Right cardiac atrium (tissue), 5 donors: ENCODE results near the gene VOPP1. TPM values are rescaled to one million over a fixed set of nuclear protein-coding genes. Genes with fewer than 3 reads are reported as not detected.

Source experiments
- ATAC-seq, 2 donors: fragments of 200-7000 bp; cut with Tn5 transposase; one replicate each; pipeline versions ENCODE4 v1.8.0 to v1.9.1; 2020; ENCODE audit warnings: moderate library complexity in 2 of 2, mild to moderate bottlenecking in 1 of 2
- DNase-seq, 3 donors: peaks; one replicate each; pipeline ENCODE4 v3.0.0-alpha.2; 2020
- H3K27ac ChIP-seq: one replicate; pipeline ENCODE4 v1.5.1; 2013; ENCODE audit warnings: mild to moderate bottlenecking, low read length, control low read depth, moderate library complexity
- H3K27me3 ChIP-seq: one replicate; pipeline ENCODE4 v1.6.1; 2013; ENCODE audit not compliant: control insufficient read depth, insufficient read depth
- H3K4me1 ChIP-seq: one replicate; pipeline ENCODE4 v1.6.1; 2013; ENCODE audit warnings: low read length; ENCODE audit not compliant: control insufficient read depth, insufficient read depth
- H3K4me3 ChIP-seq: one replicate; pipeline ENCODE4 v1.5.1; 2013; ENCODE audit warnings: low read length, control low read depth
- H3K9me3 ChIP-seq: one replicate; pipeline ENCODE4 v1.6.1; 2013; ENCODE audit warnings: low read length; ENCODE audit not compliant: control insufficient read depth
- WGBS: extraction: QIAGEN DNeasy Blood & Tissue Kit; methylation state at CpG from one replicate; pipeline ENCODE4 v1.1.7; 2013; 5-methylcytosine and 5-hydroxymethylcytosine counted together
- intact Hi-C, 4 donors: fragments of 100-400 bp; cut with DNase I; formaldehyde crosslinking; loops; one replicate each; pipeline versions ENCODE4 v1.11.0 to v1.14.0; 2022 to 2023
- polyA plus RNA-seq: library from polyadenylated mRNA; stranded (reverse); fragments of 200-250 nt; gene quantifications from one replicate; pipeline ENCODE4 v1.2.3, GENCODE V29; 2013
- total RNA-seq, 4 donors: library from RNA; stranded (reverse); fragmentation: NEBNext Ultra II Directional; extraction: Animal tissue kit (Norgen Biotek cat#: 25700); gene quantifications; one replicate each; pipeline ENCODE4 v1.2.1, GENCODE V29; 2021
- donor health status: healthy with polysubstance abuse.
- donor health status: DM: no; HTN: yes; CAD: no.
- donor health status: DM: no; HTN: no; CAD: no.
- donor health status: DM: no; HTN: yes; CAD: no; lungs with severe emphysema.
- donor health status: DM: yes; HTN: yes; CAD: no.

The VOPP1 gene
- total and polyA plus RNA-seq, 5 donors, result 12.7 to 21.8 (median 20.7) TPM

DNA sequence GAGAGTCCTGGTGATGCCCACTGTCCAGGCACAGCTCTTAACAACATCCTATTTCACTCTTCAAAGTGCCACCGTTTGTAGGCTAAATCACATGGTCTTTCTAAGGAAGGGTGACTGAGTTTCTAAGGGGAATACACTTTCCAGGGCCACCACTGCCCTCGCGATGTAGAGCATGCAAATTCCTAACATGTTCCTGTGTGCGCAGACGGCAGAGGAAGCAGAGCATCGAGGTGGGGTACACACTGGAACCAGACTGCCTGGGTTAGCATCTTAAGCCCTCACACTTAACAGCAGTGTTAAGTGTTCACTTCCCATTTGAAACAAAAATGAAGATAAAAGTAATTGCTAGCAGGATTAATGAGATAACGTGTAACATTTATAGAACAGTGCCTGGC is 3.0 kb downstream of the VOPP1 start:
- no peaks in the 10 kb centered on the region for H3K27me3 ChIP-seq
- DNase-seq (no peak), ATAC-seq (no peak)
- no peak overlapping the region for H3K4me3 ChIP-seq
- H3K4me1 ChIP-seq, result peaks cover 19% of the 10 kb centered on the region
- intact Hi-C loops, result no loop called here
- no peak overlapping the region for H3K27ac ChIP-seq
- 36% methylated on average over 7 of the region's 7 CpGs for WGBS
- H3K9me3 ChIP-seq, result no peaks in the 10 kb centered on the region

- H3K9me3 ChIP-seq, result no peaks in the 10 kb centered on the region
- H3K27me3 ChIP-seq, result no peaks in the 10 kb centered on the region
- no peak overlapping the region for H3K4me3 ChIP-seq
- DNase-seq (no peak), ATAC-seq (no peak)
- H3K27ac ChIP-seq, result no peak overlapping the region
- intact Hi-C loops, result no loop called here
- 58% methylated on average over 4 of the region's 4 CpGs for WGBS
- H3K4me1 ChIP-seq, result peaks cover 14% of the 10 kb centered on the region
Measured at GRCh38 chr7:55568613-55569268, 3.6 kb downstream of the VOPP1 start.

DNA sequence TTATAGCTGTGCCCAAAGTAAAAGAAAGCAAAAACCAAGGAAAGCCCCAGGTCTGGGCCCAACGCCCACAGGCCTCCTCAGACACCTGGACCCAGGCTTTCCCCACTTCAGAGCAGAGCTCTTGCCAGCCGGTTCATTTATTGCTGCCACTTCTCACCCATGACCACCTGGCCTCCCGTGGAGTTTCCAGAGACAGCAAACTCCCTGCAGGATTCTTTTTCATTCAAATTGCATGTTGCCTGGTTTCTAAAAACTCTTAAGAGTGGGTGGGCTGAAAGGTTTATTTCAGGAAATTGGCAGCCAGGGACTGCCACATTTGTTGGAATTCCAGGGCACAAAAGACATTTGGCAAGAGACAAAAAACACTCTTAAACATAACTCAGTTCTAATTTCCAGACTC is 4.7 kb downstream of the VOPP1 start:
- Histone ChIP-seq H3K9me3 (no peaks in the 10 kb centered on the region), H3K27me3 (no peaks in the 10 kb centered on the region), H3K4me3 (no peak overlapping the region), H3K4me1 (peaks cover 10% of the 10 kb centered on the region), H3K27ac (no peak overlapping the region)
- no peak for ATAC-seq
- intact Hi-C loops, result no loop called here
- DNase-seq, result no peak
- 75% methylated on average over 3 of the region's 3 CpGs for WGBS

DNA sequence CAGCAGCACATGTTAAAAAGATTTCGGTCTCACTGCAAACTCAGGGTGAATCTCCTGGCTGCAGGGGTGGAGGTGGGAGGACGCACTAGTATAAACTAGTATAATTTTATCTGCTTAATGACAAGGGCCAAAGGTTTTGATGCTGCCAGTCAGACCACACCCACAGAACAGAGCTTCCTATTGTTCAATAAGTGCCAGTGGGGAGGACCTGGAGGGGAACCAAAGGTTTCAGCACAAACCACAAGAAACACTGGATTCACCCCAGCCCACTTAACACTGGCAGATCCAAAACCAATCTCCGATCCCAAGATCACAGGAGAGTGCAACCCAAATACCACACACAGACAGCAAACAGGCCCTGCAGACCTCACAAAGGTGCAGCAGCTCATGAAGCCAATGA is 6.6 kb downstream of the VOPP1 start:
- peaks cover 10% of the 10 kb centered on the region for H3K4me1 ChIP-seq
- no peak for DNase-seq
- 72% methylated on average over 3 of the region's 3 CpGs for WGBS
- no peak for ATAC-seq
- no peaks in the 10 kb centered on the region for H3K27me3 ChIP-seq
- no peak overlapping the region for H3K27ac ChIP-seq
- no peaks in the 10 kb centered on the region for H3K9me3 ChIP-seq
- intact Hi-C loops, result no loop called here
- H3K4me3 ChIP-seq, result no peak overlapping the region

- intact Hi-C loops, result no loop called here
- ATAC-seq, result no peak
- H3K4me1 ChIP-seq, result peaks cover 2% of the 10 kb centered on the region
- no peak for DNase-seq
- H3K27me3 ChIP-seq, result no peaks in the 10 kb centered on the region
- no peak overlapping the region for H3K4me3 ChIP-seq
- H3K9me3 ChIP-seq, result no peaks in the 10 kb centered on the region
- H3K27ac ChIP-seq, result no peak overlapping the region
- WGBS, result 50% methylated on average over 4 of the region's 4 CpGs
Measured at GRCh38 chr7:55563596-55564325, 8.5 kb downstream of the VOPP1 start.

GRCh38 chr7:55561690-55562089 is 10.6 kb downstream of the VOPP1 start:
- ATAC-seq (no peak), DNase-seq (no peak)
- intact Hi-C loops, result no loop called here
- no peaks in the 10 kb centered on the region for H3K27me3 ChIP-seq
- no peak overlapping the region for H3K4me3 ChIP-seq
- H3K4me1 ChIP-seq, result peaks cover 2% of the 10 kb centered on the region
- WGBS, result 84% methylated on average over 4 of the region's 4 CpGs
- H3K27ac ChIP-seq, result no peak overlapping the region
- no peaks in the 10 kb centered on the region for H3K9me3 ChIP-seq

- DNase-seq (no peak), ATAC-seq (no peak)
- no peaks in the 10 kb centered on the region for H3K27me3 ChIP-seq
- no peak overlapping the region for H3K27ac ChIP-seq
- no peaks in the 10 kb centered on the region for H3K9me3 ChIP-seq
- no peak overlapping the region for H3K4me3 ChIP-seq
- no peaks in the 10 kb centered on the region for H3K4me1 ChIP-seq
- WGBS, result 90% methylated on average over 12 of the region's 12 CpGs
- intact Hi-C loops, result no loop called here
Measured at GRCh38 chr7:55558962-55559920, 13.1 kb downstream of the VOPP1 start.

DNA sequence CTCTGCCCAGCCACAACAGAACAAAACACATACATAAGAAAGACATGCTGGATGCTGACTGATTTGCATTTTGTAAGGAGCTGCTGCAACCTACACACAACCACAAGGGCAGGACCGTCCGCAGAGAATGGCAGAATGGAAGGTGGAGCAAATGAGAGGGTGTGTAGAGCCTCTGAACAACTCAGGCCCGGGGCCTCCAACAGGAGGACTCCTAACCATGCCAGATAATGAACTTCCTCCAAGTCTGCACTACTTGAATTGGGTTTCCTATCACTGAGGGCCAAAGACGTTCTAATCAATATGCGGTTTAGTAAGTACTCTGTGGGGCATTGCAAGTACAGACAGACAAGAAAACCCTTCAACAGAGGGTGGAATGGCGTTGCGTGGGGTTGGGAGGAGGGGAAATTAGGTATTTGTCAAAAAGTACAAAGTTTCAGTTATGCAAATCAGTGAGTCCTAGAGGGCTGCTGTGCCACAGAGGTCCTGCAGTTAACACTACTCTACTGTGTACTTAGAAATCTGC is 14.6 kb downstream of the VOPP1 start:
- Histone ChIP-seq H3K4me3 (no peak overlapping the region), H3K9me3 (no peaks in the 10 kb centered on the region), H3K27ac (no peak overlapping the region), H3K27me3 (no peaks in the 10 kb centered on the region), H3K4me1 (peaks cover 4% of the 10 kb centered on the region)
- DNase-seq, result no peak
- ATAC-seq, result no peak
- intact Hi-C loops, result no loop called here
- 81% methylated on average over 7 of the region's 7 CpGs for WGBS

GRCh38 chr7:55556492-55556891 is 15.8 kb downstream of the VOPP1 start:
- 89% methylated on average over 3 of the region's 3 CpGs for WGBS
- Histone ChIP-seq H3K27me3 (no peaks in the 10 kb centered on the region), H3K9me3 (no peaks in the 10 kb centered on the region), H3K27ac (no peak overlapping the region), H3K4me3 (no peak overlapping the region), H3K4me1 (peaks cover 7% of the 10 kb centered on the region)
- ATAC-seq (no peak), DNase-seq (no peak)
- intact Hi-C loops, result no loop called here

- peaks cover 8% of the 10 kb centered on the region for H3K4me1 ChIP-seq
- no peak overlapping the region for H3K27ac ChIP-seq
- H3K27me3 ChIP-seq, result no peaks in the 10 kb centered on the region
- intact Hi-C loops, result no loop called here
- H3K4me3 ChIP-seq, result no peak overlapping the region
- no peaks in the 10 kb centered on the region for H3K9me3 ChIP-seq
- no peak for ATAC-seq
- no peak for DNase-seq
- WGBS, result 98% methylated on average over 1 of the region's 1 CpG
Measured at GRCh38 chr7:55556031-55556430, 16.3 kb downstream of the VOPP1 start.

GRCh38 chr7:55555160-55555559 is 17.1 kb downstream of the VOPP1 start:
- DNase-seq (no peak), ATAC-seq (no peak)
- Histone ChIP-seq H3K27ac (no peak overlapping the region), H3K4me1 (peaks cover 10% of the 10 kb centered on the region), H3K9me3 (no peaks in the 10 kb centered on the region), H3K27me3 (no peaks in the 10 kb centered on the region), H3K4me3 (no peak overlapping the region)
- 85% methylated on average over 7 of the region's 7 CpGs for WGBS
- intact Hi-C loops, result no loop called here
